Kidney (tissue), 14 donors: Measurements from ENCODE around the gene GFER. TPM values are rescaled to one million over a fixed set of nuclear protein-coding genes. Genes with fewer than 3 reads are reported as not detected.
"Not testable (repeated sequence)": the region's sequence is repeated elsewhere in the genome, so short reads cannot be mapped to it uniquely, and the experiment has no call there.

Experiments used
- DNase-seq, 5 donors: peaks; one replicate each; pipeline ENCODE4 v3.0.0-alpha.2; 2013 to 2020
- FAIRE-seq: peaks from 2 replicates; lab custom pipeline; 2012; peaks lifted over from hg19 to GRCh38; lab: Jason Lieb, UNC
- H3K27ac ChIP-seq, 2 donors: one replicate each; pipeline ENCODE4 v1.7.0; 2013; ENCODE audit warnings: low read depth in 2 of 2, low read length in 2 of 2, inconsistent platforms in 1 of 2
- H3K27me3 ChIP-seq: one replicate; pipeline ENCODE4 v1.7.1; 2013; ENCODE audit warnings: low read length, inconsistent platforms; ENCODE audit not compliant: control insufficient read depth, insufficient read depth
- H3K36me3 ChIP-seq, 3 donors: one replicate each; pipeline versions ENCODE4 v1.7.0 to v1.7.1; 2013; ENCODE audit warnings: low read length in 3 of 3, control low read depth in 1 of 3, inconsistent platforms in 1 of 3; ENCODE audit not compliant: insufficient read depth in 3 of 3, control insufficient read depth in 2 of 3
- H3K4me1 ChIP-seq, 3 donors: one replicate each; pipeline versions ENCODE4 v1.7.0 to v1.7.1; 2013; ENCODE audit warnings: low read length in 3 of 3, inconsistent platforms in 1 of 3, low read depth in 1 of 3; ENCODE audit not compliant: control insufficient read depth in 2 of 3, insufficient read depth in 2 of 3
- H3K4me3 ChIP-seq, 3 donors: one replicate each; pipeline versions ENCODE4 v1.7.0 to v1.8.1; 2013; ENCODE audit warnings: low read length in 3 of 3, control low read depth in 1 of 3, inconsistent platforms in 1 of 3
- H3K9ac ChIP-seq, 3 donors: one replicate each; pipeline versions ENCODE4 v1.7.0 to v1.7.1; 2013; ENCODE audit warnings: low read length in 3 of 3, control low read depth in 1 of 3, inconsistent platforms in 1 of 3
- H3K9me3 ChIP-seq, 3 donors: one replicate each; pipeline versions ENCODE4 v1.7.0 to v1.7.1; 2013; ENCODE audit warnings: low read length in 3 of 3, control low read depth in 1 of 3, inconsistent platforms in 1 of 3; ENCODE audit not compliant: control insufficient read depth in 2 of 3, insufficient read depth in 1 of 3
- intact Hi-C: fragments of 100-400 bp; cut with DNase I; formaldehyde crosslinking; loops from one replicate; pipeline ENCODE4 v1.11.1; 2022
- polyA plus RNA-seq: library from polyadenylated mRNA; stranded (reverse); fragments of 350-450 nt; fragmentation: Illumina TruSeq; extraction: RNeasy Lipid Tissue Mini Kit (QIAGEN cat#74804); gene quantifications from one replicate; pipeline ENCODE4 v1.2.3, GENCODE V29; 2014; ENCODE audit warnings: low read depth, low replicate concordance; ENCODE audit not compliant: insufficient read depth
- total RNA-seq: library from RNA; stranded (reverse); fragmentation: NEBNext Ultra II Directional; extraction: Animal tissue kit (Norgen Biotek cat#: 25700); gene quantifications from one replicate; pipeline ENCODE4 v1.2.1, GENCODE V29; 2021
- TF ChIP-seq, protein P1 (sequence below): IDR thresholded peaks from 3 replicates; pipeline ENCODE4 v1.5.1; 2012; ENCODE audit warnings: mild to moderate bottlenecking, moderate library complexity, borderline replicate concordance; ENCODE audit not compliant: insufficient read depth; ENCODE audit errors: extremely low read depth
- donor health status: control.
- donor health status: control.
- donor health status: control.
- donor health status: control.
- donor health status: control.
- donor health status: DM: yes; HTN: yes; CAD: no.
- donor health status: Normal renal cell carcinoma (clear cell type).

GFER gene
- total and polyA plus RNA-seq, 2 donors from 2014 or later, result 25.0 to 45.6 TPM

DNA sequence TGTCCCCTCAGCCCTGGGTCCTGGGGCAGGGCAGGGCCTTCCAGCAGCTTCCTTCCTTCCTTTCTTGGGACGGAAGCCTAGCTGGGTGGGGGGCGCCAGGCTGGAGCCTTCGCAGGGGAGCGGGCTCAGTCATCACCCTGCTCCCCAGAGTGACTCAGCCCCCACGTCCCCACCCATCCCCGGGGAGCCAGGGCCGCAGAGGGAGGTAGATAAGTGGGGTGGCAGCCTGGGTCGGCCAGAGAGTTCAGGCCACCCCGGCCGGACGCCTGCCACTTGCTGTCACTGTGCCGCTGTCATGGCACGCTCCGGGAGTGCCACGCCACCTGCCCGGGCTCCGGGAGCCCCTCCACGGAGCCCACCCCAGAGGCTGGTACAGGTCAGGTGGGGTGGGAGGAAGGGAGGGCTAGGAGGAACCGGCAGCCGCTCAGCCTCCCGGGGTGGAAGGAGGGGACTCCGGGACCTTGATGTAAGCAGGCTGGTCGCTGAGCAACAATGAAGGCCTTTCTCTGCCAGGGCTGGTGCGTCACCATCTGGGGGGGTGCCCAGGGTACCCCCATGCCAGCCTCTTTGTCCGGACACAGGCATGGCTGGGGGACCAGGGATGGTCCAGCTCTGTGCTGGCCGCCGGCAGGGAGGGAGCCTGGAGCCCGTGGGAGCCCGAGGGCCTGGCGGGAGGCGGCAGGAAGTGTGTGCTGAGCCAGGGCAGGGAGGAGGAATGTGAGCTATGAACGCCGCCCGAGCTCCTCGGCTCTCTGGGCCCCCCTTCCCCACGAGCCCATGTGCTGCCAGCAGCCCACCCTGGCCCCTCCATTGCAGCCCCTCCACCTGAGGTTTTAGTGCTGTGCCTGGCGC lies 49.3 kb downstream of the GFER start:
- H3K9ac ChIP-seq, result no peak overlapping the region
- H3K36me3 ChIP-seq, result peaks cover 0 to 4% (median 0%) of the 10 kb centered on the region in 3 donors
- peaks cover 0 to 36% (median 0%) of the 10 kb centered on the region in 3 donors for H3K4me1 ChIP-seq
- no peaks in the 10 kb centered on the region for H3K27me3 ChIP-seq
- no peak for FAIRE-seq
- TF ChIP-seq, protein P1, sequence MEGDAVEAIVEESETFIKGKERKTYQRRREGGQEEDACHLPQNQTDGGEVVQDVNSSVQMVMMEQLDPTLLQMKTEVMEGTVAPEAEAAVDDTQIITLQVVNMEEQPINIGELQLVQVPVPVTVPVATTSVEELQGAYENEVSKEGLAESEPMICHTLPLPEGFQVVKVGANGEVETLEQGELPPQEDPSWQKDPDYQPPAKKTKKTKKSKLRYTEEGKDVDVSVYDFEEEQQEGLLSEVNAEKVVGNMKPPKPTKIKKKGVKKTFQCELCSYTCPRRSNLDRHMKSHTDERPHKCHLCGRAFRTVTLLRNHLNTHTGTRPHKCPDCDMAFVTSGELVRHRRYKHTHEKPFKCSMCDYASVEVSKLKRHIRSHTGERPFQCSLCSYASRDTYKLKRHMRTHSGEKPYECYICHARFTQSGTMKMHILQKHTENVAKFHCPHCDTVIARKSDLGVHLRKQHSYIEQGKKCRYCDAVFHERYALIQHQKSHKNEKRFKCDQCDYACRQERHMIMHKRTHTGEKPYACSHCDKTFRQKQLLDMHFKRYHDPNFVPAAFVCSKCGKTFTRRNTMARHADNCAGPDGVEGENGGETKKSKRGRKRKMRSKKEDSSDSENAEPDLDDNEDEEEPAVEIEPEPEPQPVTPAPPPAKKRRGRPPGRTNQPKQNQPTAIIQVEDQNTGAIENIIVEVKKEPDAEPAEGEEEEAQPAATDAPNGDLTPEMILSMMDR, result no peak
- peak overlapping the region in 2 of 3 donors; percentile 38 to 60 for H3K4me3 ChIP-seq
- H3K9me3 ChIP-seq, result no peaks in the 10 kb centered on the region
- intact Hi-C loops, result no loop called here
- peak overlapping the region; percentile 76 to 82 for H3K27ac ChIP-seq
- peak in 4 of 5 donors; percentile 66 to 88 (median 84) for DNase-seq

DNA sequence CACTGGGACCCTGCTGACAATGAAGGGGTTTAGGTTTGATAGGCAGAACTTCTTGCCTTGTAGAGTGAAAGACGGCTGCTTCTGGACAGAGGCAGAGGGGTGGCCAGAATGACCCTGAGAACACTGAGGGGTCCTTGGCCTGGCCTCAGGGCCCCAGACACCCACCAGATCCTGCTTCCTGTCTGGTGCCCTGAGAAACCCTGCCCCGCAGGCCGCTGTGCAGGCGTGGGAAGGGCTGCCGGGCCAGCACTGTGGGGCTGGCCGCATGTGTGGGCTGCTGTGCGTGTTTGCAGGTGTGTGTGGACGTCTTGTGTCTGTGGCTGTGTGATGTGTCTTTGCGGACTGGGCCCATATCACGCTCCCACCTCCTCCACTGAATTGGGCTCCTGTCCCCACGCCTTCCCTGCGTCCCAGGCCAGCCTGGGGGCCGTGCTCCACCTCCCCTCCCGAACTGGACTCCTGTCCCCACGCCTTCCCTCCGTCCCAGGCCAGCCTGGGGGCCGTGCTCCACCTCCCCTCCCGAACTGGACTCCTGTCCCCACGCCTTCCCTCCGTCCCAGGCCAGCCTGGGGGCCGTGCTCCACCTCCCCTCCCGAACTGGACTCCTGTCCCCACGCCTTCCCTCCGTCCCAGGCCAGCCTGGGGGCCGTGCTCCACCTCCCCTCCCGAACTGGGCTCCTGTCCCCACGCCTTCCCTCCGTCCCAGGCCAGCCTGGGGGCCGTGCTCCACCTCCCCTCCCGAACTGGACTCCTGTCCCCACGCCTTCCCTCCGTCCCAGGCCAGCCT lies 50.1 kb downstream of the GFER start:
- H3K36me3 ChIP-seq, H3K27me3 ChIP-seq, H3K9ac ChIP-seq, DNase-seq, FAIRE-seq, intact Hi-C loops, H3K9me3 ChIP-seq: not testable (repeated sequence)
- H3K4me3 ChIP-seq, result peak overlapping the region in 2 of 3 donors; percentile 38 to 60
- H3K4me1 ChIP-seq, result peaks cover 0 to 39% (median 0%) of the 10 kb centered on the region in 3 donors
- H3K27ac ChIP-seq, result peak overlapping the region; percentile 76 to 82

DNA sequence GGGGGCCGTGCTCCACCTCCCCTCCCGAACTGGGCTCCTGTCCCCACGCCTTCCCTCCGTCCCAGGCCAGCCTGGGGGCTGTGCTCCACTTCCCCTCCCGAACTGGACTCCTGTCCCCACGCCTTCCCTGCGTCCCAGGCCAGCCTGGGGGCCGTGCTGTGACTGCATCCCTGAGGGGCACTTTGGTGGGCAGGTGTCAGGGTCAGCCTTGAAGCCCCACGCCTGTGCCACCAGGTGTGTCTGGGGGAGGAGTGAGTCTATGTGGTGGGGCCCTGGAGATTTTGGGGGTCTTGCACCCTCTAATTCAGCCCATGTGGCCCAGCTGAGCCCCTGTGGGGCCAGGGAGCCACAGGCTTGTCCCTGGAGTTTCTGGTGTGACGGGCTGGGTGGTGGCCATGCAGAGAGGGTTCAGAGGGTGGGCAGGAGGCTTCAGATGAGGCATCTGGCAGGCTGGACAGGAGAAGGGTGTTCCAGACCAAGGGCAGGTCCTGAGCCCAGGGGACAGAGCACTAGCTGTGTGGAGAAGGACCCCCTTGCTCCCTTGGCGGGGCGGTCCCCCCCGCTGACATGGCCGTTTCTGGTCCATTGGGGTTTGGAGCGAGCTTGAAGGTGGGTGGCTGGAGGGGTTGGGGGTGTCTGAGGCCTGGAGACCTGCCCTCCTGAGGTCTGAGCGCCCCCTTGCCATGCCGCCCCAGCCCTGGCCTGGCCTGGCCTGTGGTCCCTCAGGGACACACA lies 50.9 kb downstream of the GFER start:
- FAIRE-seq (no peak), DNase-seq (peak in 2 of 5 donors; percentile 63 to 80)
- Histone ChIP-seq H3K9me3 (no peaks in the 10 kb centered on the region), H3K4me3 (peak overlapping the region in 2 of 3 donors; percentile 34 to 43), H3K9ac (peak overlapping the region in 1 of 3 donors; percentile 7), H3K27me3 (no peaks in the 10 kb centered on the region), H3K36me3 (peaks cover 0 to 4% (median 0%) of the 10 kb centered on the region in 3 donors), H3K4me1 (peaks cover 0 to 41% (median 0%) of the 10 kb centered on the region in 3 donors), H3K27ac (peak overlapping the region; percentile 76 to 81)
- intact Hi-C loops, result no loop called here
- TF ChIP-seq, protein P1, result no peak
